K562 treated with DMSO at 1 percent for 24 hours (cell line): ENCODE results near the gene CLASP1. TPM values are rescaled to one million over a fixed set of nuclear protein-coding genes. Genes with fewer than 3 reads are reported as not detected.

Experiments used
- total RNA-seq: library from RNA; unstranded; fragments of 300-600 nt; gene quantifications from 2 replicates; pipeline ENCODE4 v1.2.3, GENCODE V29; 2022; ENCODE audit warnings: low read depth; ENCODE audit not compliant: insufficient read depth

The CLASP1 gene
- 17.3 and 20.8 TPM in 2 replicates for total RNA-seq

DNA sequence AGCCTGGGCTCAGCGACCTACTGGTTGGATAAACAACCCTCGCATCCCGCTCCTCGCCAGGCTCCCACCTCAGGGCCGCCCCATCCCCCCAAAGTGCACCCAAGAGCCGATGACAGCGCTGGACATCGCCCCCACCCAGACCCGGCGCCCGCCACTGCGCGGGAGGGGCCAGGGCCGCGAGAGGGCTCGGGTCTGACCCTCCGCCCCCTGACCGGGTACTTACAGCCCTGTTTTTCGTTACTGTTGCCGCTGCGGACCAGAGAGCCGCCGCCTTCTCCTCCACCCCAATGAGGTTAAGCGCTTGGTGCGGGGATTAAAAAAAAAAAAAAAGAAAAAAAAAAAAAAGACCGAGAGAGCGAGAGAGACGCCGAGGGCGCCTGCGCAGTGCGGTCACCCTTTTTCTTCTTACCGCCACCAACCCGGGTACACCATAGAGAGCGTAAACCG is at the start of gene CLASP1:
Gene CLASP1, minus strand, starts transcription at position 314 of the 447 bp plus-strand sequence. CDS start 43,567 bp downstream, outside the sequence.

Other genes starting within 250 kb of the CLASP1 start
- not detected in 2 replicates for gene RNU4ATAC, start 118.6 kb downstream of the CLASP1 start, total RNA-seq
- 15.6 and 18.9 TPM in 2 replicates for gene NIFK, start 87.4 kb upstream of the CLASP1 start, total RNA-seq
- gene TSN, start 106.2 kb upstream of the CLASP1 start, total RNA-seq: 21.9 and 25.6 TPM in 2 replicates